ENCODE measurements around the gene VPS13D. TPM values are rescaled to one million over a fixed set of nuclear protein-coding genes. Genes with fewer than 3 reads are reported as not detected.

Gene VPS13D
- total RNA-seq, 1 donor from 2014 or later, result 28.3 TPM

DNA sequence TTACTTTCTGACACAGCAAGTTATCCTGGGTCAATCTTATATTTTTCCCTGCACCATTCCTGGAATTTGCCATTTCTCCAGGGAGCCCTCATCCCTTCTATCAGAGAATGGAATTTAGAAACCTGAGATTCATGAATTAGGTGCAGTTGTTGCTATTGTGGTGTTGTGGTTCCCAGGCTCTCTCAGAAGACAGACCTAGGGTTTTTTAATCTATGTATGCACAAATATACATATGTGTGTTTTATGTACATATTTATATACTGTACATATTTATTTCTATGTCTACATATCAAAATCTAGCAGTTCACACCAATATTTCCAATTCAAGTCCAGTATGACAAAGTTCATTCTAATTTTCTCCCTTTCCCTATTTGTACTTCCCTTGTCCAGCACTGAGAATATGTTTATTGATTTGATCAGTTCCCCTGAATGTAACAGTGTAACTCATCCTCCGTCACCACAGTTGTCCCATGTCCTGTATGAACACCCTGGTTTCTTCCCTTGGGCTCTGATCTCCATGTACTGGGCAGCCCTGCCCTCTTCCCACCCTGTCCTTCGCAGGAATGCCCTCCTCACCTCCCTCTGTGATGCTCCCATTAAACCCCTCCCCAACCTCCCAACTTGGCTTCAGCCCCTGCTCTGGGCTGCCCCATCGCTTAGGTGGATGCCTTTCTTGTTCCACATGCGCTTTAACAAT, 145.5 kb downstream of the VPS13D start:
- Histone ChIP-seq H3K27me3 (no peaks in the 10 kb centered on the region), H3K4me1 (peaks cover 0 to 2% of the 10 kb centered on the region in 2 donors), H3K9me3 (no peaks in the 10 kb centered on the region), H3K4me3 (no peak overlapping the region), H3K27ac (no peak overlapping the region), H3K36me3 (peaks cover 33 to 68% of the 10 kb centered on the region in 2 donors)
- no peak for DNase-seq (ENCODE audit: low spot score in 2 of 2)
- intact Hi-C loops (cut with DNase I), result no loop called here
- TF ChIP-seq, protein P1, sequence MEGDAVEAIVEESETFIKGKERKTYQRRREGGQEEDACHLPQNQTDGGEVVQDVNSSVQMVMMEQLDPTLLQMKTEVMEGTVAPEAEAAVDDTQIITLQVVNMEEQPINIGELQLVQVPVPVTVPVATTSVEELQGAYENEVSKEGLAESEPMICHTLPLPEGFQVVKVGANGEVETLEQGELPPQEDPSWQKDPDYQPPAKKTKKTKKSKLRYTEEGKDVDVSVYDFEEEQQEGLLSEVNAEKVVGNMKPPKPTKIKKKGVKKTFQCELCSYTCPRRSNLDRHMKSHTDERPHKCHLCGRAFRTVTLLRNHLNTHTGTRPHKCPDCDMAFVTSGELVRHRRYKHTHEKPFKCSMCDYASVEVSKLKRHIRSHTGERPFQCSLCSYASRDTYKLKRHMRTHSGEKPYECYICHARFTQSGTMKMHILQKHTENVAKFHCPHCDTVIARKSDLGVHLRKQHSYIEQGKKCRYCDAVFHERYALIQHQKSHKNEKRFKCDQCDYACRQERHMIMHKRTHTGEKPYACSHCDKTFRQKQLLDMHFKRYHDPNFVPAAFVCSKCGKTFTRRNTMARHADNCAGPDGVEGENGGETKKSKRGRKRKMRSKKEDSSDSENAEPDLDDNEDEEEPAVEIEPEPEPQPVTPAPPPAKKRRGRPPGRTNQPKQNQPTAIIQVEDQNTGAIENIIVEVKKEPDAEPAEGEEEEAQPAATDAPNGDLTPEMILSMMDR (IDR thresholded peaks at IDR 0.05), result no peak

DNA sequence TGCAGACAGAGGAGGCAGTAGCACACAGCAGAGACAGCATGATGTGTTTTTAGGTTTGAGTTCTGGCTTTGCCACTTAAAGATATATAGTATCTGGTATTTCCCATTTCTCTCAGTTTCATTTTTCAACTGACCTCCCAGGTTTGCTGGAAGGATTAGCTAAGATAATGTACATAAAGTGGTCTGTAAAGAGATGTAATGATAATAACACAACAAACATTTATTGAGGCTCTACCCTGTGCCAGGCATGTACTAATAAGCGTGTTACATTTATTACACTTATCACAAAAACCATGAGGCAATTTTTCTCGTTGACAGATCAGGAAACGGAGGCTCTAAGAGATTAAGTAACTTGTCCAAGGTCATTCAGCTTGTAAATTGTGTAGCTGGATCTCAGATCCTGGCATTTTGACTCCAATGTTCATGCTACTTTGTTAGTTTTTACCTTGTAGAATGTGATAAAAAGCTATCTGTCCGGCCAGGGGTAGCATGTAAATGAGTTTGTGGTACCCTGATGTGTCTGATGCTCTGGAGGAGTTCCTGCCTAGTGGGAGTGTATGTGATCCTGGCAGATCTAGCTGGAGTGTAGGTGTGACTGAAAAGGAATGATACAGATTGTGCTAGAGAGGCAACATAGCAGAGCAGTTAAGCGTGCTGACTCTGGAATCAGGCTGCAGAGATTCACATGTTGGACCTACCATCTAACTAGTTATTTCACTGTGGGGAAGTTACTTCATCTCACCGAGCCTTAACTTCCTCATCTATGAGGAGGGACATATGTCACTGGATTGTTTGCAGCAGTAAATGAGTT, 146.6 kb downstream of the VPS13D start:
- intact Hi-C loops (cut with DNase I), result no loop called here
- peaks cover 33 to 63% of the 10 kb centered on the region in 2 donors for H3K36me3 ChIP-seq
- TF ChIP-seq, protein P1 (IDR thresholded peaks at IDR 0.05), result no peak
- H3K9me3 ChIP-seq, result no peaks in the 10 kb centered on the region
- H3K27me3 ChIP-seq, result no peaks in the 10 kb centered on the region
- H3K4me3 ChIP-seq, result no peak overlapping the region
- DNase-seq (ENCODE audit: low spot score in 2 of 2), result no peak
- H3K4me1 ChIP-seq, result peaks cover 0 to 12% of the 10 kb centered on the region in 2 donors
- no peak overlapping the region for H3K27ac ChIP-seq

DNA sequence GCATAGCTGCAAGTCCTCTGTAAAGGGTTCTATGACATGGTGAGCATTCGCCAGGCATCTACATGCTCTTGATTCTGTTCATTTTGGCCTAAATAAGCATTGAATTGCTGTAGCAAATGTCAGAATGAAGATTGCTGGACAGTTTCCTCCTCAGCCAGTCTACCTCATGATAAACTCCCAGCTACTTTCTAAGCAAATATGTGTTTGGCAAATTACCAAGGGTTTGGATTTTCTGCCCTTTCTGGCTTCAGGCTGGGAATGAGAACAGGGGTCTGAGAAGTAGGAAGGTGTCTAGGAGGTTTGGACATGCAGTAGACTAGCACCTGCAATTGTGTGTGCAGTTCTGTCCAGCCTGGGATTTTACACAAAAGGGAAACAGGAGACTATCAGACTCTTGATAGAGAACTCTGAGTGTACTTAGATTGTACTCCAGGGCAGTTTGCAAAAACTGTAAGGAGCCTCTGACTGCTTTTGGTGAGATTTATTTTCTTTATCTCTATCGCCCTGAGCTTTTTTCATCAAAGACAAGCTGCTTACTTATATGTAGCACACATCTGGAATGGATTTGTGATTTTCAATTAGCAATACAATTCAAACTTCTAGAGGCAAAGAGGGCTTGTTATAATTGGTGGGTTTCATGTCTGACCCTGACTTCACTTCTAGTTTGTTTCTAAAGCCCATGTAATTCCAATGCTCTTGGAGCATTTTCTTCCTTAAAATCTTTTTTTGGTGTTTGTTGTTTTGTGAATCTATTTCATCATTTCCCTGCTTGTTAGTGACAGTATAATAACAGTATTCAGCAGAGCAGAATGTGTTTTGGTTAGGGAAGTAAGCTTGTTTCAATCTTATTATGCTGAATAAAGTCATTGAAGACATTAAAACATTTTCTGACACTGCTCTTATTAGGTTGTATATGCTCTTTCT, 150.8 kb downstream of the VPS13D start:
- intact Hi-C loops (cut with DNase I), result no loop called here
- Histone ChIP-seq H3K9me3 (no peaks in the 10 kb centered on the region), H3K27ac (peak overlapping the region; percentile 34 to 65), H3K36me3 (peaks cover 40 to 65% of the 10 kb centered on the region in 2 donors), H3K27me3 (no peaks in the 10 kb centered on the region), H3K4me1 (peaks cover 0 to 14% of the 10 kb centered on the region in 2 donors), H3K4me3 (no peak overlapping the region)
- TF ChIP-seq, protein P1 (IDR thresholded peaks at IDR 0.05), result no peak
- DNase-seq (ENCODE audit: low spot score in 2 of 2), result no peak

DNA sequence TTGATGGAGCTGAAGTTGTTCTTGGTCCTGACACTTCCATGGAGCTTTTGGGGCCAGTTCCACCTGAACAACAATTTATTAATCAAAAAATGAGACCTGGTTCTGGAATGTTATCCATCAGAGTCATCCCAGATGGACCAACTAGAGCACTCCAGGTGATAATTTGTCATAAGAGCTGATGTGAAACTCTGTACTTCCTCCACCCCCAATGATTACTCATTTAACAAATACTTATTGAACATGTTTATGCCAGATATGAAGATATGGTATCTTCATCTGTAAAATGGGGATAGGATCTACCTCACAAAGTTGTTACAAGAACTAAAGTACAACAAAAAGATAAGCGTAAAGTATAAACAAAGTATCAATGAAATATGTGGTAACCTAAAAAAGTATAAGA, 153.2 kb downstream of the VPS13D start:
- TF ChIP-seq, protein P1 (IDR thresholded peaks at IDR 0.05), result no peak
- Histone ChIP-seq H3K36me3 (peaks cover 46 to 69% of the 10 kb centered on the region in 2 donors), H3K4me3 (no peak overlapping the region), H3K27me3 (no peaks in the 10 kb centered on the region), H3K9me3 (peaks cover 0 to 4% of the 10 kb centered on the region in 2 donors), H3K4me1 (peaks cover 0 to 14% of the 10 kb centered on the region in 2 donors), H3K27ac (no peak overlapping the region)
- intact Hi-C loops (cut with DNase I), result no loop called here
- no peak for DNase-seq (ENCODE audit: low spot score in 2 of 2)

DNA sequence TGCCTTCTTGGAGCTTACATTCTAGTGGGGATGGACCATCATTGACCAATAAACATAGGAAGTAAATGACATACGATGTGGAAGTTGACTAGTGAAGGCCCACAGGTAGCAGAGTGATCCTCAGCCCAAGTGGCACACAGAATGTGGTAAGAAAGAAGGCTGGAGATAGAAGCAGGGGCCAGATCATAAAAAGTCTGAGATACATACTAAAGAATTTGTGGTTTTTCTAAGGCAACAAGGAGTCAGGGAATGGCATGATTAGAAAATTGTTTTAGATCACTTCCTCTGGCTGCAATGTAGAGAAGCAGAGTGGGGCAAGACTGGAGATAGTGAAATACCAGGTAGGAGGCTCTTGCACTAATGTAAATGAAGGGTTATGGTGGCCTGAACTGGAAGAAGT, 154.0 kb downstream of the VPS13D start:
- intact Hi-C loops (cut with DNase I), result no loop called here

More for the DNA sequence above, 154.0 kb downstream of the VPS13D start:
- Histone ChIP-seq H3K4me1 (peaks cover 0 to 14% of the 10 kb centered on the region in 2 donors), H3K36me3 (peaks cover 51 to 69% of the 10 kb centered on the region in 2 donors), H3K4me3 (no peak overlapping the region), H3K9me3 (peaks cover 0 to 4% of the 10 kb centered on the region in 2 donors), H3K27ac (no peak overlapping the region), H3K27me3 (no peaks in the 10 kb centered on the region)
- DNase-seq (ENCODE audit: low spot score in 2 of 2), result no peak
- TF ChIP-seq, protein P1 (IDR thresholded peaks at IDR 0.05), result no peak
